Measurements from ENCODE around the gene SEMA3D. TPM values are rescaled to one million over a fixed set of nuclear protein-coding genes. Genes with fewer than 3 reads are reported as not detected.

The SEMA3D gene
- total RNA-seq, 1 experiment from 2014 or later: 23.3 TPM

- POLR2A ChIA-PET (ENCODE audit: low non-redundant PET): no interaction called here
- intact Hi-C loops (cut with micrococcal nuclease; ENCODE audit: unreplicated experiment): no loop called here
- no peaks in the 10 kb centered on the region for H3K9me3 ChIP-seq (ENCODE audit: low read depth, low read length, poor library complexity, severe bottlenecking)
- no peaks in the 10 kb centered on the region for H3K4me1 ChIP-seq (ENCODE audit: insufficient read depth, low read length, poor library complexity, severe bottlenecking)
- no peak overlapping the region for H3K27ac ChIP-seq (ENCODE audit: low read depth, low read length, poor library complexity, severe bottlenecking)
- no peak for DNase-seq (ENCODE audit: low spot score)
- CTCF ChIA-PET: no interaction called here
- H3K27me3 ChIP-seq (replicated peaks; ENCODE audit: insufficient read depth, low read depth, low read length, poor library complexity): no peaks in the 10 kb centered on the region
- BruUV-seq (replicated peaks): no TSS peak
- H3K36me3 ChIP-seq (ENCODE audit: insufficient read depth, low read length, poor library complexity, severe bottlenecking): no peaks in the 10 kb centered on the region
- no peak for TF ChIP-seq EZH2 (IDR thresholded peaks at IDR 0.05; ENCODE audit: borderline replicate concordance, low read depth, low read length, poor library complexity, severe bottlenecking)
- H3K4me3 ChIP-seq (ENCODE audit: low read depth, low read length, poor library complexity, severe bottlenecking): no peak overlapping the region
Measured at GRCh38 chr7:85204496-85204895, 17.6 kb upstream of the SEMA3D start.

- Histone ChIP-seq H3K27me3 (replicated peaks; ENCODE audit: insufficient read depth, low read depth, low read length, poor library complexity) (no peaks in the 10 kb centered on the region), H3K4me1 (ENCODE audit: insufficient read depth, low read length, poor library complexity, severe bottlenecking) (no peaks in the 10 kb centered on the region), H3K9me3 (ENCODE audit: low read depth, low read length, poor library complexity, severe bottlenecking) (no peaks in the 10 kb centered on the region), H3K27ac (ENCODE audit: low read depth, low read length, poor library complexity, severe bottlenecking) (no peak overlapping the region), H3K36me3 (ENCODE audit: insufficient read depth, low read length, poor library complexity, severe bottlenecking) (no peaks in the 10 kb centered on the region), H3K4me3 (ENCODE audit: low read depth, low read length, poor library complexity, severe bottlenecking) (no peak overlapping the region)
- CTCF ChIA-PET: no interaction called here
- POLR2A ChIA-PET (ENCODE audit: low non-redundant PET): no interaction called here
- TF ChIP-seq EZH2 (IDR thresholded peaks at IDR 0.05; ENCODE audit: borderline replicate concordance, low read depth, low read length, poor library complexity, severe bottlenecking) (no peak), CTCF (conservative IDR thresholded peaks at IDR 0.05; ENCODE audit: low read depth, low read length) (no peak)
- intact Hi-C loops (cut with micrococcal nuclease; ENCODE audit: unreplicated experiment): no loop called here
- no peak for DNase-seq (ENCODE audit: low spot score)
- no TSS peak for BruUV-seq (replicated peaks)
Measured at GRCh38 chr7:85204061-85204460, 17.2 kb upstream of the SEMA3D start.

- CTCF ChIA-PET: no interaction called here
- H3K36me3 ChIP-seq (ENCODE audit: insufficient read depth, low read length, poor library complexity, severe bottlenecking): no peaks in the 10 kb centered on the region
- no peaks in the 10 kb centered on the region for H3K9me3 ChIP-seq (ENCODE audit: low read depth, low read length, poor library complexity, severe bottlenecking)
- no peak for TF ChIP-seq EZH2 (IDR thresholded peaks at IDR 0.05; ENCODE audit: borderline replicate concordance, low read depth, low read length, poor library complexity, severe bottlenecking)
- TF ChIP-seq CTCF (conservative IDR thresholded peaks at IDR 0.05; ENCODE audit: low read depth, low read length): no peak
- DNase-seq (ENCODE audit: low spot score): no peak
- intact Hi-C loops (cut with micrococcal nuclease; ENCODE audit: unreplicated experiment): no loop called here
- H3K27ac ChIP-seq (ENCODE audit: low read depth, low read length, poor library complexity, severe bottlenecking): no peak overlapping the region
- no peak overlapping the region for H3K4me3 ChIP-seq (ENCODE audit: low read depth, low read length, poor library complexity, severe bottlenecking)
- no TSS peak for BruUV-seq (replicated peaks)
- POLR2A ChIA-PET (ENCODE audit: low non-redundant PET): no interaction called here
- no peaks in the 10 kb centered on the region for H3K27me3 ChIP-seq (replicated peaks; ENCODE audit: insufficient read depth, low read depth, low read length, poor library complexity)
- H3K4me1 ChIP-seq (ENCODE audit: insufficient read depth, low read length, poor library complexity, severe bottlenecking): no peaks in the 10 kb centered on the region
Measured at GRCh38 chr7:85201209-85201608, 14.4 kb upstream of the SEMA3D start.

- intact Hi-C loops (cut with micrococcal nuclease; ENCODE audit: unreplicated experiment): no loop called here
- no peaks in the 10 kb centered on the region for H3K4me1 ChIP-seq (ENCODE audit: insufficient read depth, low read length, poor library complexity, severe bottlenecking)
- no peak overlapping the region for H3K4me3 ChIP-seq (ENCODE audit: low read depth, low read length, poor library complexity, severe bottlenecking)
- H3K9me3 ChIP-seq (ENCODE audit: low read depth, low read length, poor library complexity, severe bottlenecking): no peaks in the 10 kb centered on the region
- H3K27ac ChIP-seq (ENCODE audit: low read depth, low read length, poor library complexity, severe bottlenecking): no peak overlapping the region
- no peaks in the 10 kb centered on the region for H3K36me3 ChIP-seq (ENCODE audit: insufficient read depth, low read length, poor library complexity, severe bottlenecking)
- ChIA-PET CTCF (no interaction called here), POLR2A (ENCODE audit: low non-redundant PET) (no interaction called here)
- no TSS peak for BruUV-seq (replicated peaks)
- DNase-seq (ENCODE audit: low spot score): no peak
- H3K27me3 ChIP-seq (replicated peaks; ENCODE audit: insufficient read depth, low read depth, low read length, poor library complexity): no peaks in the 10 kb centered on the region
- TF ChIP-seq EZH2 (IDR thresholded peaks at IDR 0.05; ENCODE audit: borderline replicate concordance, low read depth, low read length, poor library complexity, severe bottlenecking): no peak
- no peak for TF ChIP-seq CTCF (conservative IDR thresholded peaks at IDR 0.05; ENCODE audit: low read depth, low read length)
Measured at GRCh38 chr7:85196696-85197095, 9.8 kb upstream of the SEMA3D start.

All from A673 (cell line).